Transverse colon (tissue), 4 donors: ENCODE results near the gene PDE7B.

Source experiments
- EP300 ChIP-seq: sonication (generic); formaldehyde crosslinking; IDR thresholded peaks from one replicate; pipeline ENCODE4 v1.6.1; 2017; ENCODE audit warnings: antibody characterized with exemption, low read depth
- POLR2A ChIP-seq: fragments of 450-650 bp; IDR thresholded peaks from one replicate; pipeline ENCODE4 v1.6.1; 2016; ENCODE audit warnings: antibody characterized with exemption, mild to moderate bottlenecking, moderate library complexity
- POLR2AphosphoS5 ChIP-seq, 3 donors: sonication (generic); formaldehyde crosslinking; IDR thresholded peaks; one replicate each; pipeline ENCODE4 v1.6.1; 2016; ENCODE audit warnings: antibody characterized with exemption in 3 of 3
- TF ChIP-seq, protein P1 (sequence below), 5 experiments: fragments of 200-600 bp in 3 of 5; fragments of 450-650 bp in 2 of 5; sonication (generic) in 3 of 5; IDR thresholded peaks; 1 replicate in 2 of 5; 2 replicates in 3 of 5; pipeline ENCODE4 v1.5.1; 2016 to 2017; ENCODE audit warnings: antibody characterized with exemption in 5 of 5, inconsistent platforms in 3 of 5, mild to moderate bottlenecking in 2 of 5, moderate library complexity in 1 of 5

DNA sequence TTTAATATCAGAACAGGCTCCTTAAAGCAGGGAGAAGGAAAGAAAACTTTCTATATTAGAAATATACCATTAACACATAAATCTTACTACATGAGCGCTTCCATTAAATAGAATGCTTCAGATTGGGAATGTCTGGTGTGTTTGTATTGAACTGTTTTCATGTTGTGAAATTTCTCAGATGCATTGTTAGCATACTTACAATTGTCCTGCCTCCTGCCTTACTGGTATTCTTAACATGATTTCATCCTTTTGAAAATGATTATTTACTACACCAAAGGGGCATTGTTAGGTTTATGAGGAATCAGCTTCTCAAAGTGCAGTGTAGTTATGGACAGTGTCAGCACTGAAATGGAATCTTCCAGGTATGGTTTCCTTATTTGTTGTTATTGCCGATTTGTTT, 253.1 kb downstream of the PDE7B start:
- TF ChIP-seq, protein P1, sequence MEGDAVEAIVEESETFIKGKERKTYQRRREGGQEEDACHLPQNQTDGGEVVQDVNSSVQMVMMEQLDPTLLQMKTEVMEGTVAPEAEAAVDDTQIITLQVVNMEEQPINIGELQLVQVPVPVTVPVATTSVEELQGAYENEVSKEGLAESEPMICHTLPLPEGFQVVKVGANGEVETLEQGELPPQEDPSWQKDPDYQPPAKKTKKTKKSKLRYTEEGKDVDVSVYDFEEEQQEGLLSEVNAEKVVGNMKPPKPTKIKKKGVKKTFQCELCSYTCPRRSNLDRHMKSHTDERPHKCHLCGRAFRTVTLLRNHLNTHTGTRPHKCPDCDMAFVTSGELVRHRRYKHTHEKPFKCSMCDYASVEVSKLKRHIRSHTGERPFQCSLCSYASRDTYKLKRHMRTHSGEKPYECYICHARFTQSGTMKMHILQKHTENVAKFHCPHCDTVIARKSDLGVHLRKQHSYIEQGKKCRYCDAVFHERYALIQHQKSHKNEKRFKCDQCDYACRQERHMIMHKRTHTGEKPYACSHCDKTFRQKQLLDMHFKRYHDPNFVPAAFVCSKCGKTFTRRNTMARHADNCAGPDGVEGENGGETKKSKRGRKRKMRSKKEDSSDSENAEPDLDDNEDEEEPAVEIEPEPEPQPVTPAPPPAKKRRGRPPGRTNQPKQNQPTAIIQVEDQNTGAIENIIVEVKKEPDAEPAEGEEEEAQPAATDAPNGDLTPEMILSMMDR (IDR thresholded peaks at IDR 0.05): no peak
- TF ChIP-seq POLR2A: no peak
- no peak for TF ChIP-seq POLR2AphosphoS5 (IDR thresholded peaks at IDR 0.05)
- no peak for TF ChIP-seq EP300
